ENCODE results near the gene IFITM1. TPM values are rescaled to one million over a fixed set of nuclear protein-coding genes. Genes with fewer than 3 reads are reported as not detected.

IFITM1 gene
- total RNA-seq, 6 experiments from 2014 or later, result 15.7 to 159 (median 72.5) TPM

DNA sequence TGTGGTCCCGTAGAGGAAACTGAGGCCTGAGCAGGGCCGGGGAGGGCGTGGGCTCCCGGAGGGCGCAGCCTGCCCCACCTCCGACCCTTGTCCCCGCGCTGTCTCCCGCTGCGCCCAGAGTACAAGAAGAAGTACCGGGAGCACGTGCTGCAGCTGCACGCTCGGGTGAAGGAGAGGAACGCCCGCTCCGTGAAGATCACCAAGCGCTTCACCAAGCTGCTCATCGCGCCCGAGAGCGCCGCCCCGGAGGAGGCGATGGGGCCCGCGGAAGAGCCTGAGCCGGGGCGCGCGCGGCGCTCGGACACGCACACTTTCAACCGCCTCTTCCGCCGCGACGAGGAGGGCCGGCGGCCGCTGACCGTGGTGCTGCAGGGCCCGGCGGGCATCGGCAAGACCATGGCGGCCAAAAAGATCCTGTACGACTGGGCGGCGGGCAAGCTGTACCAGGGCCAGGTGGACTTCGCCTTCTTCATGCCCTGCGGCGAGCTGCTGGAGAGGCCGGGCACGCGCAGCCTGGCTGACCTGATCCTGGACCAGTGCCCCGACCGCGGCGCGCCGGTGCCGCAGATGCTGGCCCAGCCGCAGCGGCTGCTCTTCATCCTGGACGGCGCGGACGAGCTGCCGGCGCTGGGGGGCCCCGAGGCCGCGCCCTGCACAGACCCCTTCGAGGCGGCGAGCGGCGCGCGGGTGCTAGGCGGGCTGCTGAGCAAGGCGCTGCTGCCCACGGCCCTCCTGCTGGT lies 33.7 kb upstream of the IFITM1 start:
- ATAC-seq (peak; percentile 84 to 91 (median 91)), DNase-seq (peak; percentile 86 to 93 (median 91))
- Histone ChIP-seq H3K4me3 (peak overlapping the region; percentile 41 to 62 (median 52)), H3K27me3 (no peaks in the 10 kb centered on the region), H3K27ac (peak overlapping the region in 2 of 3 donors; percentile 43 to 73), H3K4me1 (peaks cover 0 to 14% (median 7%) of the 10 kb centered on the region in 4 donors), H3K9me3 (no peaks in the 10 kb centered on the region), H3K36me3 (no peaks in the 10 kb centered on the region)
- intact Hi-C loops (cut with DNase I), result no loop called here
- 3% methylated on average over 8 of the region's 85 CpGs for WGBS (ENCODE audit: insufficient coverage, low coverage, low lambda C conversion rate, missing lambda C conversion rate)
- peak; percentile 30 for TF ChIP-seq POLR2A (IDR thresholded peaks at IDR 0.05)
- TF ChIP-seq, protein P1, sequence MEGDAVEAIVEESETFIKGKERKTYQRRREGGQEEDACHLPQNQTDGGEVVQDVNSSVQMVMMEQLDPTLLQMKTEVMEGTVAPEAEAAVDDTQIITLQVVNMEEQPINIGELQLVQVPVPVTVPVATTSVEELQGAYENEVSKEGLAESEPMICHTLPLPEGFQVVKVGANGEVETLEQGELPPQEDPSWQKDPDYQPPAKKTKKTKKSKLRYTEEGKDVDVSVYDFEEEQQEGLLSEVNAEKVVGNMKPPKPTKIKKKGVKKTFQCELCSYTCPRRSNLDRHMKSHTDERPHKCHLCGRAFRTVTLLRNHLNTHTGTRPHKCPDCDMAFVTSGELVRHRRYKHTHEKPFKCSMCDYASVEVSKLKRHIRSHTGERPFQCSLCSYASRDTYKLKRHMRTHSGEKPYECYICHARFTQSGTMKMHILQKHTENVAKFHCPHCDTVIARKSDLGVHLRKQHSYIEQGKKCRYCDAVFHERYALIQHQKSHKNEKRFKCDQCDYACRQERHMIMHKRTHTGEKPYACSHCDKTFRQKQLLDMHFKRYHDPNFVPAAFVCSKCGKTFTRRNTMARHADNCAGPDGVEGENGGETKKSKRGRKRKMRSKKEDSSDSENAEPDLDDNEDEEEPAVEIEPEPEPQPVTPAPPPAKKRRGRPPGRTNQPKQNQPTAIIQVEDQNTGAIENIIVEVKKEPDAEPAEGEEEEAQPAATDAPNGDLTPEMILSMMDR (IDR thresholded peaks at IDR 0.05), result no peak

- WGBS (ENCODE audit: insufficient coverage, low coverage, low lambda C conversion rate, missing lambda C conversion rate), result 24% methylated on average over 27 of the region's 79 CpGs
- no peaks in the 10 kb centered on the region for H3K36me3 ChIP-seq
- intact Hi-C loops (cut with DNase I), result no loop called here
- H3K27ac ChIP-seq, result peak overlapping the region in 1 of 3 donors; percentile 43
- peaks cover 0 to 14% (median 7%) of the 10 kb centered on the region in 4 donors for H3K4me1 ChIP-seq
- peak overlapping the region; percentile 41 to 62 (median 52) for H3K4me3 ChIP-seq
- DNase-seq (peak; percentile 24 to 66 (median 51)), ATAC-seq (no peak)
- TF ChIP-seq POLR2A (IDR thresholded peaks at IDR 0.05), result no peak
- TF ChIP-seq, protein P1 (IDR thresholded peaks at IDR 0.05), result no peak
- no peaks in the 10 kb centered on the region for H3K9me3 ChIP-seq
- H3K27me3 ChIP-seq, result no peaks in the 10 kb centered on the region
Measured at GRCh38 chr11:280706-281485, 32.9 kb upstream of the IFITM1 start.

- WGBS (ENCODE audit: insufficient coverage, low coverage, low lambda C conversion rate, missing lambda C conversion rate), result 62% methylated on average over 8 of the region's 26 CpGs
- H3K4me3 ChIP-seq, result peak overlapping the region in 1 of 3 donors; percentile 62
- H3K9me3 ChIP-seq, result no peaks in the 10 kb centered on the region
- no peaks in the 10 kb centered on the region for H3K27me3 ChIP-seq
- no peaks in the 10 kb centered on the region for H3K36me3 ChIP-seq
- no peak for TF ChIP-seq POLR2A (IDR thresholded peaks at IDR 0.05)
- TF ChIP-seq, protein P1 (IDR thresholded peaks at IDR 0.05), result no peak
- ATAC-seq (no peak), DNase-seq (peak in 2 of 3 donors; percentile 19 to 63)
- intact Hi-C loops (cut with DNase I), result no loop called here
- peaks cover 0 to 14% (median 7%) of the 10 kb centered on the region in 4 donors for H3K4me1 ChIP-seq
- no peak overlapping the region for H3K27ac ChIP-seq
Measured at GRCh38 chr11:281486-282161, 32.2 kb upstream of the IFITM1 start.

DNA sequence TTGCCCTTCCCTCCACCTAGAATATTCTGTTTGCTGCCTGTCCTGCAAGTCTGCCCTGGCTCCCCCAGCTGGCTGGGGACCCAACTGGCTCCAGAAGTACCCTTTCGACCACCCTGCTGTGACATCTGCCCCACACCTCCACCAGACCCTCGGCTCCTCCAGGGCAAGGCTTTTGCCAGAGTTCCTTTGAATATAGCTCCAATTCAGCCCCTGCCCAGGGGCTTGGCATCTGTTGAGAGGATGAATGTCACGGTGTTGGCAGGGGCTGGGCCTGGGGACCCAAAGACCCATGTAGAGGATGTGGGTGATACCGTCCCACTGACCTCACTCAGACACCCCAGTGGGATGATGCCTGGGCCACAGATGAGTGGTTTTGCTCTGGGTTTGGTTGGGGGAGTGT lies 31.7 kb upstream of the IFITM1 start:
- DNase-seq (no peak), ATAC-seq (no peak)
- peaks cover 0 to 14% (median 7%) of the 10 kb centered on the region in 4 donors for H3K4me1 ChIP-seq
- H3K27ac ChIP-seq, result no peak overlapping the region
- no peaks in the 10 kb centered on the region for H3K9me3 ChIP-seq
- intact Hi-C loops (cut with DNase I), result no loop called here
- no peaks in the 10 kb centered on the region for H3K27me3 ChIP-seq
- TF ChIP-seq, protein P1 (IDR thresholded peaks at IDR 0.05), result no peak
- no peak for TF ChIP-seq POLR2A (IDR thresholded peaks at IDR 0.05)
- H3K36me3 ChIP-seq, result no peaks in the 10 kb centered on the region
- H3K4me3 ChIP-seq, result no peak overlapping the region
- 69% methylated on average over 3 of the region's 4 CpGs for WGBS (ENCODE audit: insufficient coverage, low coverage, low lambda C conversion rate, missing lambda C conversion rate)
